AG04450 (cell line): ENCODE results near the gene RTKN. TPM values are rescaled to one million over a fixed set of nuclear protein-coding genes. Genes with fewer than 3 reads are reported as not detected.

ENCODE experiments used
- CTCF ChIA-PET: fragments of 300-600, 350-600 bp; formaldehyde crosslinking; extraction: SDS; loops from one replicate; lab custom pipeline; 2022; ENCODE audit warnings: antibody characterized with exemption, inconsistent platforms; lab: Charles Lee
- POLR2A ChIA-PET: fragments of 350-600 bp; formaldehyde crosslinking; extraction: SDS; loops from one replicate; lab custom pipeline; 2021; ENCODE audit warnings: antibody characterized with exemption, inconsistent platforms; lab: Yijun Ruan, JAX
- DNase-seq: peaks from one replicate; pipeline ENCODE4 v3.0.0-alpha.2; 2011; ENCODE audit warnings: low read depth, low spot score
- H3K27ac ChIP-seq: one replicate; pipeline ENCODE4 v1.5.1; 2012; ENCODE audit warnings: low read depth, low read length, control low read depth
- H3K27me3 ChIP-seq: one replicate; pipeline ENCODE4 v1.6.0; 2012; ENCODE audit warnings: low read length; ENCODE audit not compliant: control insufficient read depth, insufficient read depth
- H3K4me3 ChIP-seq: 2 replicates; pipeline ENCODE4 v1.5.1; 2011; ENCODE audit warnings: mild to moderate bottlenecking, low read depth, low read length, control low read depth
- H3K9me3 ChIP-seq: 2 replicates; pipeline ENCODE4 v1.5.1; 2012; ENCODE audit warnings: low read length; ENCODE audit not compliant: control insufficient read depth, insufficient read depth
- CTCF ChIP-seq: IDR thresholded peaks from 2 replicates; pipeline ENCODE4 v1.5.1; 2011; ENCODE audit warnings: low read depth, low read length, control low read depth, inconsistent platforms
- polyA plus RNA-seq: library from polyadenylated mRNA; depleted of rRNA; stranded (reverse); fragments of >200 nt; gene quantifications from 2 replicates; pipeline ENCODE4 v1.2.3, GENCODE V29; 2011; rRNA removed

RTKN gene
- polyA plus RNA-seq, 1 experiment = 12.7 TPM

GRCh38 chr2:74379851-74380789, 61.6 kb downstream of the RTKN start, which contains the start of gene DCTN1:
Gene DCTN1, minus strand, starts transcription at chr2:74380311. Its CDS starts 274 bp downstream, at chr2:74380037.
- no peak for TF ChIP-seq CTCF
- Histone ChIP-seq H3K4me3 (peak within 1 kb of the TSS; percentile 72), H3K27ac (peak within 1 kb of the TSS; percentile 68), H3K9me3 (no peaks in the 10 kb centered on the region), H3K27me3 (no peaks in the 10 kb centered on the region)
- peak; percentile 45 for DNase-seq
- POLR2A ChIA-PET = interaction anchor here (0.6 to 2.2 kb wide), 2 partner anchors 11 to 31 kb away, joined by 6 to 7 read pairs; no protein-coding TSS in a partner anchor
- CTCF ChIA-PET = interaction anchor here (0.6 to 2.0 kb wide), 5 partner anchors 11 to 873 kb away, joined by 3 to 11 read pairs (median 6); no protein-coding TSS in a partner anchor

- no peaks in the 10 kb centered on the region for H3K9me3 ChIP-seq
- H3K27me3 ChIP-seq = no peaks in the 10 kb centered on the region
- POLR2A ChIA-PET = no interaction called here
- CTCF ChIA-PET = no interaction called here
- DNase-seq = no peak
- no peak for TF ChIP-seq CTCF
- no peak overlapping the region for H3K4me3 ChIP-seq
- no peak overlapping the region for H3K27ac ChIP-seq
These were observed 63.7 kb downstream of the RTKN start for GRCh38 chr2:74378007-74378406.

- ChIA-PET POLR2A (no interaction called here), CTCF (interaction anchor here (1.6 to 2.1 kb wide), 2 partner anchors 16 to 40 kb away, joined by 3 to 11 read pairs; no protein-coding TSS in a partner anchor)
- H3K27me3 ChIP-seq = no peaks in the 10 kb centered on the region
- no peak overlapping the region for H3K4me3 ChIP-seq
- DNase-seq = no peak
- no peaks in the 10 kb centered on the region for H3K9me3 ChIP-seq
- TF ChIP-seq CTCF = no peak
- no peak overlapping the region for H3K27ac ChIP-seq
These were observed 65.9 kb downstream of the RTKN start for GRCh38 chr2:74375838-74376237.

Other genes with a start within 250 kb of the RTKN start
- gene MTHFD2, start 243.3 kb downstream of the RTKN start, polyA plus RNA-seq = 234 and 299 TPM in 2 replicates
- gene SLC4A5, start 98.5 kb downstream of the RTKN start, polyA plus RNA-seq = 0.15 and 0.25 TPM in 2 replicates
- gene DCTN1, start 61.6 kb downstream of the RTKN start, polyA plus RNA-seq = 147 and 188 TPM in 2 replicates
- 0.16 TPM in 2 replicates for gene C2orf81, start 20.3 kb downstream of the RTKN start, polyA plus RNA-seq
- gene WDR54, start 20.2 kb downstream of the RTKN start, polyA plus RNA-seq = 14.5 and 19.5 TPM in 2 replicates
- gene INO80B, start 13.2 kb upstream of the RTKN start, polyA plus RNA-seq = 4.7 and 4.8 TPM in 2 replicates
- gene WBP1, start 16.5 kb upstream of the RTKN start, polyA plus RNA-seq = 56.0 and 68.5 TPM in 2 replicates
- 32.8 and 38.0 TPM in 2 replicates for gene MOGS, start 23.4 kb upstream of the RTKN start, polyA plus RNA-seq
- 25.9 and 32.8 TPM in 2 replicates for gene MRPL53, start 30.7 kb upstream of the RTKN start, polyA plus RNA-seq
- gene CCDC142, start 41.1 kb upstream of the RTKN start, polyA plus RNA-seq = 4.5 and 4.6 TPM in 2 replicates
- 16.4 and 17.7 TPM in 2 replicates for gene TTC31, start 41.1 kb upstream of the RTKN start, polyA plus RNA-seq
- 0.76 and 0.86 TPM in 2 replicates for gene LBX2, start 57.7 kb upstream of the RTKN start, polyA plus RNA-seq
- gene PCGF1, start 65.8 kb upstream of the RTKN start, polyA plus RNA-seq = 20.9 and 21.4 TPM in 2 replicates
- not detected in 2 replicates for gene TLX2, start 72.5 kb upstream of the RTKN start, polyA plus RNA-seq
- 0.02 TPM in 1 of 2 replicates, not detected in the other for gene DQX1, start 84.3 kb upstream of the RTKN start, polyA plus RNA-seq
- 51.9 and 64.4 TPM in 2 replicates for gene AUP1, start 87.8 kb upstream of the RTKN start, polyA plus RNA-seq
- gene HTRA2, start 88.0 kb upstream of the RTKN start, polyA plus RNA-seq = 20.2 and 22.4 TPM in 2 replicates
- gene LOXL3, start 112.0 kb upstream of the RTKN start, polyA plus RNA-seq = 41.1 and 46.2 TPM in 2 replicates
- 16.8 and 24.4 TPM in 2 replicates for gene DOK1, start 112.8 kb upstream of the RTKN start, polyA plus RNA-seq
- 0.07 and 0.10 TPM in 2 replicates for gene M1AP, start 206.4 kb upstream of the RTKN start, polyA plus RNA-seq
- 6.8 and 7.0 TPM in 2 replicates for gene SEMA4F, start 212.3 kb upstream of the RTKN start, polyA plus RNA-seq